ENCODE measurements around the gene SPN.
"Not testable (repeated sequence)": the region's sequence is repeated elsewhere in the genome, so short reads cannot be mapped to it uniquely, and the experiment has no call there.

The SPN gene

GRCh38 chr16:29708917-29709600 is 46.0 kb downstream of the SPN start:
- no peak for DNase-seq

GRCh38 chr16:29709657-29710056 is 46.6 kb downstream of the SPN start:
- DNase-seq = not testable (repeated sequence)

- DNase-seq = peak; percentile 85
Measured at GRCh38 chr16:29710227-29711219, 47.5 kb downstream of the SPN start.

- peak; percentile 57 for DNase-seq
Measured at GRCh38 chr16:29712809-29713208, 49.8 kb downstream of the SPN start.

GRCh38 chr16:29714396-29714795 is 51.3 kb downstream of the SPN start:
- no peak for DNase-seq

- DNase-seq = no peak
Measured at GRCh38 chr16:29714972-29715371, 51.9 kb downstream of the SPN start.

GRCh38 chr16:29717113-29717512 is 54.1 kb downstream of the SPN start:
- DNase-seq = no peak

- DNase-seq = no peak
Measured at GRCh38 chr16:29719063-29719462, 56.0 kb downstream of the SPN start.

Measured in hematopoietic multipotent progenitor cell treated with erythropoietin and hydrocortisone succinate and interleukin-3 and kit ligand, for 4 days (in vitro differentiated cells).